ENCODE results near the gene IGSF3. TPM values are rescaled to one million over a fixed set of nuclear protein-coding genes. Genes with fewer than 3 reads are reported as not detected.

IGSF3 gene
- total and polyA plus RNA-seq, 2 donors (not counting 1 experiment from before 2014, with no cell fraction given): under 0.01 to 0.02 TPM

DNA sequence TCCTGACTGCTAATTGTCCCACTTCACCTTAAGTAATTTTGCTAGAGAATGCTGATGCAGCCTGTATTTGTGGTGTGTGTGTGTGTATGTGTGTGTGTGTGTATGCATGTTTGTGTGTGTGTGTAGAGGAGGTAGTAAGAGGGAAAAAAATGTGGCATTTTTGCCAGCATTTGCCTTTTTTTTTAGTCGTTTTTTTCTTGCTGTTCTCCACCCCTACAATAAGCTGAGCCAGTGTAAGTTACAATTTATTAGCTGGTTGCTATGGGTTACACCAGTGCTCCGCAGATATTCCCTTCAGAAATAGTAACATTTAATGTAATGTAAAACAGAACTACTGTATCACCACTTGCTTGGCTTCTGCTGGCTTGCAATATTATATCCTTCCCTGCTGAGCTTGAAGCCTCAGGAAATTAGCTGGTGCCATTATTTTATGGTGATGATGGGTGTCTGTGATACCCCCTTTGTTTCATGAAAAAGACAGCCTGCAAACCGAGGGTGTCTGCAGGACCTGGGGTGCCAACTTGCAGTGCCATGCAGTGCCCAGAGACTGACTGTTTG, 23.4 kb upstream of the IGSF3 start:
- TF ChIP-seq EZH2 (IDR thresholded peaks at IDR 0.05; ENCODE audit: low read length, missing control alignments) (no peak), CTCF (conservative IDR thresholded peaks at IDR 0.05 in 1 of 2, IDR thresholded peaks at IDR 0.05 in 1 of 2; ENCODE audit: low read depth in 1 of 2, low read length in 2 of 2) (no peak)
- H3K4me3 ChIP-seq (replicated peaks in 1 of 4; ENCODE audit: control extremely low read depth in 1 of 4, insufficient read depth in 1 of 4, low read depth in 3 of 4, low read length in 4 of 4): no peak overlapping the region
- H3K4me1 ChIP-seq (ENCODE audit: control insufficient read depth, extremely low read depth, insufficient read depth, low read length): no peaks in the 10 kb centered on the region
- no peaks in the 10 kb centered on the region for H3K36me3 ChIP-seq (ENCODE audit: control insufficient read depth, insufficient read depth, low read length)
- H3K9ac ChIP-seq (ENCODE audit: insufficient read depth, low read length): no peak overlapping the region
- H4K20me1 ChIP-seq (ENCODE audit: control insufficient read depth, extremely low read depth, insufficient read depth, low read length): no peaks in the 10 kb centered on the region
- no peak overlapping the region for H3K4me2 ChIP-seq (ENCODE audit: extremely low read depth, insufficient read depth, low read length)
- no peaks in the 10 kb centered on the region for H3K79me2 ChIP-seq (ENCODE audit: control insufficient read depth, insufficient read depth, low read length)
- H3K9me3 ChIP-seq (ENCODE audit: control insufficient read depth, insufficient read depth, low read depth, low read length): no peaks in the 10 kb centered on the region
- H3K27ac ChIP-seq (ENCODE audit: insufficient read depth, low read length): no peak overlapping the region
- no peaks in the 10 kb centered on the region for H3K27me3 ChIP-seq (ENCODE audit: control insufficient read depth, insufficient read depth, low read length)
- no peak for DNase-seq (ENCODE audit: low read depth in 2 of 2)
- H2AFZ ChIP-seq (ENCODE audit: low read length): no peak overlapping the region

GRCh38 chr1:116690396-116690848, 22.9 kb upstream of the IGSF3 start:
- no peaks in the 10 kb centered on the region for H3K79me2 ChIP-seq (ENCODE audit: control insufficient read depth, insufficient read depth, low read length)
- H3K9ac ChIP-seq (ENCODE audit: insufficient read depth, low read length): no peak overlapping the region
- no peak overlapping the region for H3K27ac ChIP-seq (ENCODE audit: insufficient read depth, low read length)
- H2AFZ ChIP-seq (ENCODE audit: low read length): no peak overlapping the region
- no peaks in the 10 kb centered on the region for H3K4me1 ChIP-seq (ENCODE audit: control insufficient read depth, extremely low read depth, insufficient read depth, low read length)
- no peak overlapping the region for H3K4me2 ChIP-seq (ENCODE audit: extremely low read depth, insufficient read depth, low read length)
- TF ChIP-seq CTCF (conservative IDR thresholded peaks at IDR 0.05 in 1 of 2, IDR thresholded peaks at IDR 0.05 in 1 of 2; ENCODE audit: low read depth in 1 of 2, low read length in 2 of 2): no peak
- DNase-seq (ENCODE audit: low read depth in 2 of 2): no peak
- H3K27me3 ChIP-seq (ENCODE audit: control insufficient read depth, insufficient read depth, low read length): no peaks in the 10 kb centered on the region
- H4K20me1 ChIP-seq (ENCODE audit: control insufficient read depth, extremely low read depth, insufficient read depth, low read length): no peaks in the 10 kb centered on the region
- H3K4me3 ChIP-seq (replicated peaks in 1 of 4; ENCODE audit: control extremely low read depth in 1 of 4, insufficient read depth in 1 of 4, low read depth in 3 of 4, low read length in 4 of 4): no peak overlapping the region
- no peaks in the 10 kb centered on the region for H3K9me3 ChIP-seq (ENCODE audit: control insufficient read depth, insufficient read depth, low read depth, low read length)
- no peaks in the 10 kb centered on the region for H3K36me3 ChIP-seq (ENCODE audit: control insufficient read depth, insufficient read depth, low read length)

- Histone ChIP-seq H3K4me1 (ENCODE audit: control insufficient read depth, extremely low read depth, insufficient read depth, low read length) (no peaks in the 10 kb centered on the region), H3K27ac (ENCODE audit: insufficient read depth, low read length) (no peak overlapping the region), H3K27me3 (ENCODE audit: control insufficient read depth, insufficient read depth, low read length) (no peaks in the 10 kb centered on the region), H3K9me3 (ENCODE audit: control insufficient read depth, insufficient read depth, low read depth, low read length) (no peaks in the 10 kb centered on the region), H3K9ac (ENCODE audit: insufficient read depth, low read length) (no peak overlapping the region), H4K20me1 (ENCODE audit: control insufficient read depth, extremely low read depth, insufficient read depth, low read length) (no peaks in the 10 kb centered on the region), H2AFZ (ENCODE audit: low read length) (no peak overlapping the region), H3K4me2 (ENCODE audit: extremely low read depth, insufficient read depth, low read length) (no peak overlapping the region), H3K79me2 (ENCODE audit: control insufficient read depth, insufficient read depth, low read length) (no peaks in the 10 kb centered on the region), H3K4me3 (replicated peaks in 1 of 4; ENCODE audit: control extremely low read depth in 1 of 4, insufficient read depth in 1 of 4, low read depth in 3 of 4, low read length in 4 of 4) (no peak overlapping the region), H3K36me3 (ENCODE audit: control insufficient read depth, insufficient read depth, low read length) (no peaks in the 10 kb centered on the region)
- no peak for TF ChIP-seq CTCF (conservative IDR thresholded peaks at IDR 0.05 in 1 of 2, IDR thresholded peaks at IDR 0.05 in 1 of 2; ENCODE audit: low read depth in 1 of 2, low read length in 2 of 2)
- no peak for TF ChIP-seq EZH2 (IDR thresholded peaks at IDR 0.05; ENCODE audit: low read length, missing control alignments)
- no peak for DNase-seq (ENCODE audit: low read depth in 2 of 2)
Observed at GRCh38 chr1:116686723-116687352, 19.3 kb upstream of the IGSF3 start.
